ENCODE data around the gene ZNF222. TPM values are rescaled to one million over a fixed set of nuclear protein-coding genes. Genes with fewer than 3 reads are reported as not detected.

ZNF222 gene
- total RNA-seq, 6 donors from 2014 or later, result 2.5 to 13.6 (median 4.0) TPM; not detected in 1

DNA sequence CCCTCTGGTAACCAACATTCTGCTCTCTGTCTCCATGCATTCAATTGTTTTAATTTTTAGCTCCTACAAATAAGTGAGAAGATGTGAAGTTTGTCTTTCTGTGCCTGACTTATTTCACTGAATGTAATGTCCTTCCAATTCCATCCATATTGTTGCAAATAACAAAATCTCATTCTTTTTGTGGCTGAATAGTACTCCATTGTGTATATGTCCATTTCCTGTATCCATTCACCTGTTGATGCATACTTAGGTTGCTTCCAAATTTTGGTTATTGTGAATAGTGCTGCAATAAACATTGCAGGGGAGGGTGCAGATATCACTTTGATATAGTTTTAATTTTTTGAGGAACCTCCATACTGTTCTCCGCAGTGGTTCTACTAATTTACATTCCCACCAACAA is 44.2 kb downstream of the ZNF222 start:
- Histone ChIP-seq H3K4me3 (no peak overlapping the region), H3K4me1 (peaks cover 4 to 17% (median 13%) of the 10 kb centered on the region in 4 donors), H3K9me3 (peaks cover 30 to 46% (median 38%) of the 10 kb centered on the region in 4 donors), H3K36me3 (peaks cover 10 to 29% (median 21%) of the 10 kb centered on the region in 4 donors), H3K27me3 (no peaks in the 10 kb centered on the region), H3K27ac (no peak overlapping the region)
- TF ChIP-seq, protein P1, sequence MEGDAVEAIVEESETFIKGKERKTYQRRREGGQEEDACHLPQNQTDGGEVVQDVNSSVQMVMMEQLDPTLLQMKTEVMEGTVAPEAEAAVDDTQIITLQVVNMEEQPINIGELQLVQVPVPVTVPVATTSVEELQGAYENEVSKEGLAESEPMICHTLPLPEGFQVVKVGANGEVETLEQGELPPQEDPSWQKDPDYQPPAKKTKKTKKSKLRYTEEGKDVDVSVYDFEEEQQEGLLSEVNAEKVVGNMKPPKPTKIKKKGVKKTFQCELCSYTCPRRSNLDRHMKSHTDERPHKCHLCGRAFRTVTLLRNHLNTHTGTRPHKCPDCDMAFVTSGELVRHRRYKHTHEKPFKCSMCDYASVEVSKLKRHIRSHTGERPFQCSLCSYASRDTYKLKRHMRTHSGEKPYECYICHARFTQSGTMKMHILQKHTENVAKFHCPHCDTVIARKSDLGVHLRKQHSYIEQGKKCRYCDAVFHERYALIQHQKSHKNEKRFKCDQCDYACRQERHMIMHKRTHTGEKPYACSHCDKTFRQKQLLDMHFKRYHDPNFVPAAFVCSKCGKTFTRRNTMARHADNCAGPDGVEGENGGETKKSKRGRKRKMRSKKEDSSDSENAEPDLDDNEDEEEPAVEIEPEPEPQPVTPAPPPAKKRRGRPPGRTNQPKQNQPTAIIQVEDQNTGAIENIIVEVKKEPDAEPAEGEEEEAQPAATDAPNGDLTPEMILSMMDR (IDR thresholded peaks at IDR 0.05), result no peak
- TF ChIP-seq EP300 (IDR thresholded peaks at IDR 0.05), result no peak
- no peak for TF ChIP-seq POLR2A (IDR thresholded peaks at IDR 0.05)
- no peak for TF ChIP-seq POLR2AphosphoS5 (IDR thresholded peaks at IDR 0.05)
- WGBS, 2 donors, result 87 to 96% methylated on average over 1 of the region's 1 CpG
- no peak for ATAC-seq (ENCODE audit: low FRiP score in 2 of 2)
- no peak for DNase-seq

DNA sequence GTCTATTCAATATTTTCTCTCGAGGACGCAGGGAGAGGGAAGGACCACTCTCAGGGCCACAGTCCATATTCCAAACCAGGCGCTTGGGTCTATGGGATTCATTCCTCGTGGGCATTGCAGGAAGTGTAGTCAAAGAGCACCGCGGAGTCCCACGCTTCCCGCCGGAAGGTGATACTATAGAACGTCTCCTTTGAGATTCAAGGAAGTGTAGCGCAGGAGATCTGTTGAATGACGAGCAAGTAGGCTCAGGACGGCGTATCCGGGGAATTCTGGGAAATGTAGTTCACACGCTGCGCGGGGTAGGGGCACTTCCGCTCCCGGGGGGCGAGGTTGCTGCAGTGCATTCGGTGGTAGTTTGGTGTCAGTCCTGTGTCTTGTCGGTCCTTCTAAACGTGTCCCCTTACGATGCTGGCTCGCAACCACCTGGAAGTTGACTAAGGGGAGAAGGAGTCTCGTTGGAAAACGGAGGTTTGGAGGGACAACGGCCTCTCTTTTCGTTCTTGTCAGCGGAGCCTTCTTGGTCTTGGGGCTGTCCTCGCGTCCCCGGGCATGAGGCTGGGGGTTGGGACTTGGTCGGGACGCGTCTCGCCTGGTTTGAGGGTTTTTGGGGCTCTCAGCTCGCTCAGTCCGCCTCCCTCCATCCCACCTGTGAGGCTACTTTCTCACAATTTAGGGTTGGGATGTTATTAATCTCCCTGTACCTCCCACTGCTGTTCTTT is 46.8 kb downstream of the ZNF222 start, which contains the start of gene ZNF284:
TSS of gene ZNF284 (plus strand) at position 336 of the 719 bp plus-strand sequence. CDS start 4,231 bp downstream, outside the sequence.
- Histone ChIP-seq H3K4me3 (peak within 1 kb of the TSS; percentile 53 to 83 (median 72)), H3K4me1 (peaks cover 4 to 17% (median 13%) of the 10 kb centered on the region in 4 donors), H3K9me3 (peaks cover 6 to 23% (median 13%) of the 10 kb centered on the region in 4 donors), H3K36me3 (peaks cover 0 to 5% (median 4%) of the 10 kb centered on the region in 4 donors), H3K27me3 (no peaks in the 10 kb centered on the region), H3K27ac (peak within 1 kb of the TSS; percentile 21 to 71 (median 59))
- DNase-seq (peak; percentile 73 to 90), ATAC-seq (ENCODE audit: low FRiP score in 2 of 2) (peak; percentile 97 to 99)
- WGBS, 2 donors, result 0% methylated on average over 26 to 38 of the region's 40 CpGs
- TF ChIP-seq, protein P1 (IDR thresholded peaks at IDR 0.05), result peak in 1 of 6 experiments; percentile 20
- peak in 2 of 4 donors; percentile 22 to 37 for TF ChIP-seq POLR2A (IDR thresholded peaks at IDR 0.05)
- TF ChIP-seq EP300 (IDR thresholded peaks at IDR 0.05), result no peak
- TF ChIP-seq POLR2AphosphoS5 (IDR thresholded peaks at IDR 0.05), result peak; percentile 52 to 74

DNA sequence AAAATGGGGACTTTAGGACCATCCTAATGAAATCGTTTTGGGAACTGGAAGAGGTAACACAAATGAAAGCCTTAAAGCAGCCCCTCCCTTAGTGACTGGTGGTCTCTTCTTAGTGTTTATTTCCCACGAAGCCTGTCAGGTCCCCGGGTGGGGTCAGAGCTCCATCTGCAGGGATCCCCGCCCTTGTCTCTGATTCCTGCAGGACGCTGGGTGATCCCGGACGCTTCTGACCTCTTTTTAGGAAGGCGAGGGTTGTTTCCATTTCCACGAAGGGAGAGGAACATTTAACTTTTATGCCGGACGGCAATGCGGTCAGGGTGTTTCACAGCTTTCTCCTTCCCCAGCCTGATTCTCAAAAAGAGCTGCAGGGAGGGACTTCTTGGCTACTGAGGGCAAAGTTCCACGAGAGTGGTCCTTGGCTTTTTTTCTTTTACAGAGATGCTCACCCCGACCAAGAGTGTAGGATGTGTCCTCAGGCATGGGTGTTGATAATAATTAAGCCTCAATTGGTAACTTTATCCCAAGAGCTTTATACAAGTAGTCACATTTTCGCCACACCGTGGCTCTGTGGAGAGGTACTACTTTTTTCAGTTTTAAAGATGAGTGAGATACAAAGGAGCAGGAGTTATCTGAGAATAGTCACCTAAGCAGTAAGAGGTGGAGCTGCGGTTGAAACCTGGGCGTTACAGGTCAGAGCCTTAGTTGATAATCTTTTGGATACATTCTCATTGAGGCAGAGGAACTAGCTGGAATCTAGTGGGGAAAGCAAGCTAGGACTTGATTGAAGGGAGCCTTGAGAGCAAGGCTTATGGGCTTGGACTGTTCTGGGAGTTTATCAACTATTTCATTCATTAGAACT is 47.6 kb downstream of the ZNF222 start:
- H3K4me3 ChIP-seq, result peak overlapping the region; percentile 53 to 83 (median 72)
- TF ChIP-seq POLR2AphosphoS5 (IDR thresholded peaks at IDR 0.05) (no peak), POLR2A (IDR thresholded peaks at IDR 0.05) (no peak), EP300 (IDR thresholded peaks at IDR 0.05) (no peak)
- TF ChIP-seq, protein P1 (IDR thresholded peaks at IDR 0.05), result no peak
- WGBS, 2 donors, result 21 to 24% methylated on average over 16 to 18 of the region's 18 CpGs
- H3K9me3 ChIP-seq, result peaks cover 0 to 15% (median 5%) of the 10 kb centered on the region in 4 donors
- peaks cover 4 to 17% (median 13%) of the 10 kb centered on the region in 4 donors for H3K4me1 ChIP-seq
- peak in 1 of 2 donors; percentile 34 for ATAC-seq (ENCODE audit: low FRiP score in 2 of 2)
- DNase-seq, result no peak
- no peaks in the 10 kb centered on the region for H3K27me3 ChIP-seq
- peaks cover 0 to 1% (median 0%) of the 10 kb centered on the region in 4 donors for H3K36me3 ChIP-seq
- H3K27ac ChIP-seq, result peak overlapping the region in 1 of 4 donors; percentile 71

DNA sequence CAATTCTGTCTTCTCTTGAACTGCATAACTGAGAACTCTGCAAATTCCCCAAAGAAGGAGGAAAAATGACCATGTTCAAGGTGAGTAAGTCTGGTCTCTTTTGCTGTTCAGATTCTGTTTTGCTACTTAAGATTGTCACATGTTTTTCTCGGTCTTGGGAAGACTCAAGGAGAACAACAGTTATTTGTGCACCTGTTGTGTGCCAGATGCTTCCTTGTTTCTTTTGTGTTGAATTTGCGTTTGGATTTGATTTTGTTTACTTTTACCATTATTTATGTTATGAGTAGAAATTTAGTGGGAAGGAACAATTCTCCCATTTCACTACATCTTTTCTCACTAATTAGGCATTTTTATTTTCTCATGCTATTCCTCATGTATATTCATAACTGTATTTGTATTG is 51.1 kb downstream of the ZNF222 start:
- 79% methylated on average over 2 of the region's 2 CpGs for WGBS, 2 donors
- H3K36me3 ChIP-seq, result peaks cover 0 to 23% (median 5%) of the 10 kb centered on the region in 4 donors

More for the DNA sequence above, 51.1 kb downstream of the ZNF222 start:
- TF ChIP-seq POLR2AphosphoS5 (IDR thresholded peaks at IDR 0.05), result no peak
- no peak for TF ChIP-seq EP300 (IDR thresholded peaks at IDR 0.05)
- TF ChIP-seq POLR2A (IDR thresholded peaks at IDR 0.05), result no peak
- TF ChIP-seq, protein P1 (IDR thresholded peaks at IDR 0.05), result no peak
- Histone ChIP-seq H3K27ac (no peak overlapping the region), H3K4me3 (no peak overlapping the region), H3K27me3 (no peaks in the 10 kb centered on the region), H3K4me1 (peaks cover 4 to 14% (median 13%) of the 10 kb centered on the region in 4 donors), H3K9me3 (no peaks in the 10 kb centered on the region)
- no peak for ATAC-seq (ENCODE audit: low FRiP score in 2 of 2)
- DNase-seq, result no peak

Small RNAs within 50 kb of the gene (small RNA-seq; reads per million reads assigned to genes)
- gene AC006213.5, result 0 reads per million in 4 donors

Other genes with a start within 250 kb of the ZNF222 start
- gene KCNN4, start 244.4 kb upstream of the ZNF222 start, total RNA-seq, result 10 to 100 TPM in 3 of 6 donors, 1 to 10 TPM in 3; 4.7 to 43.0 (median 10.4) TPM
- gene LYPD5, start 222.9 kb upstream of the ZNF222 start, total RNA-seq, result 1 to 10 TPM; 2.7 to 9.9 (median 6.0) TPM
- 10 to 100 TPM in 1 of 6 donors, 1 to 10 TPM in 5; 2.9 to 11.7 (median 6.7) TPM for gene ZNF283, start 198.1 kb upstream of the ZNF222 start, total RNA-seq
- 1 to 10 TPM in 3 of 6 donors, under 1 TPM in 2, not detected in 1; 0.46 to 2.1 (median 1.1) TPM for gene ZNF404, start 141.4 kb upstream of the ZNF222 start, total RNA-seq
- gene ZNF45, start 90.1 kb upstream of the ZNF222 start, total RNA-seq, result 10 to 100 TPM in 5 of 6 donors, 1 to 10 TPM in 1; 5.9 to 15.8 (median 11.0) TPM
- gene ZNF221, start 74.2 kb upstream of the ZNF222 start, total RNA-seq, result 10 to 100 TPM in 1 of 6 donors, 1 to 10 TPM in 5; 1.4 to 16.8 (median 3.5) TPM
- 1 to 10 TPM; 3.4 to 8.6 (median 5.7) TPM for gene ZNF155, start 41.2 kb upstream of the ZNF222 start, total RNA-seq
- gene ZNF230, start 22.4 kb upstream of the ZNF222 start, total RNA-seq, result 1 to 10 TPM; 2.2 to 6.4 (median 4.7) TPM
- 10 to 100 TPM in 1 of 6 donors, 1 to 10 TPM in 5; 4.7 to 11.8 (median 6.3) TPM for gene ZNF223, start 26.7 kb downstream of the ZNF222 start, total RNA-seq
- 1 to 10 TPM; 1.0 to 4.8 (median 1.8) TPM for gene ZNF284, start 46.8 kb downstream of the ZNF222 start, total RNA-seq
- gene ZNF224, start 69.0 kb downstream of the ZNF222 start, total RNA-seq, result 100 to 1,000 TPM in 1 of 6 donors, 10 to 100 TPM in 5; 19.8 to 108 (median 29.1) TPM
- gene ZNF225, start 88.0 kb downstream of the ZNF222 start, total RNA-seq, result 10 to 100 TPM in 1 of 6 donors, 1 to 10 TPM in 5; 1.6 to 11.5 (median 4.5) TPM
- gene ZNF234, start 116.2 kb downstream of the ZNF222 start, total RNA-seq, result 10 to 100 TPM in 3 of 6 donors, 1 to 10 TPM in 3; 4.9 to 25.1 (median 9.5) TPM
- 10 to 100 TPM in 5 of 6 donors, 1 to 10 TPM in 1; 6.8 to 25.8 (median 14.4) TPM for gene ZNF226, start 139.7 kb downstream of the ZNF222 start, total RNA-seq
- gene ZNF227, start 187.2 kb downstream of the ZNF222 start, total RNA-seq, result 10 to 100 TPM in 4 of 6 donors, 1 to 10 TPM in 2; 5.3 to 23.0 (median 16.8) TPM
- under 1 TPM in 4 of 6 donors, not detected in 2; 0.15 to 0.44 (median 0.25) TPM for gene ZNF233, start 234.5 kb downstream of the ZNF222 start, total RNA-seq

Data from upper lobe of left lung (tissue), 6 donors.